PC-3 (cell line): ENCODE results near the gene IFNG. TPM values are rescaled to one million over a fixed set of nuclear protein-coding genes. Genes with fewer than 3 reads are reported as not detected.

Source experiments
- ATAC-seq: fragments of 200-7000 bp; cut with Tn5 transposase; 2 replicates; pipeline ENCODE4 v1.9.1; 2020; ENCODE audit warnings: mild to moderate bottlenecking, moderate library complexity
- BruUV-seq: library from RNA; stranded (reverse); fragments of 400-500 nt; replicated peaks from 2 replicates; lab custom pipeline; 2021; lab: Mats Ljungman, UMichigan
- CTCF ChIA-PET: fragments of 300-600 bp; sonication (Branson Sonifier 250); formaldehyde crosslinking; loops from one replicate; lab custom pipeline; 2022; ENCODE audit warnings: antibody characterized with exemption; lab: Charles Lee
- POLR2A ChIA-PET: fragments of 300-600 bp; sonication (Branson Sonifier 250); formaldehyde crosslinking; loops from one replicate; lab custom pipeline; 2022; ENCODE audit warnings: antibody characterized with exemption; ENCODE audit not compliant: unreplicated experiment; lab: Charles Lee
- DNase-seq: peaks from one replicate; pipeline ENCODE4 v3.0.0-alpha.2; 2015
- H2AFZ ChIP-seq: fragments of 300-600 bp; sonication (generic); 2 replicates; pipeline ENCODE4 v1.6.0; 2016; ENCODE audit warnings: antibody characterized with exemption, low read length
- H3F3A ChIP-seq: fragments of 300-600 bp; sonication (generic); one replicate; pipeline ENCODE4 v1.6.0; 2017; ENCODE audit warnings: antibody characterized with exemption, low read length, control low read depth, mild to moderate bottlenecking; ENCODE audit not compliant: unreplicated experiment
- H3K27ac ChIP-seq: fragments of 300-600 bp; sonication (generic); 2 replicates; pipeline ENCODE4 v1.5.1; 2016; ENCODE audit warnings: mild to moderate bottlenecking, low read length
- H3K27me3 ChIP-seq: fragments of 300-600 bp; sonication (generic); 2 replicates; pipeline ENCODE4 v1.6.1; 2016; ENCODE audit warnings: low read length, mixed read lengths
- H3K36me3 ChIP-seq: fragments of 300-600 bp; sonication (generic); 2 replicates; pipeline ENCODE4 v1.6.1; 2016; ENCODE audit warnings: low read depth, mixed run types, low read length, mixed read lengths
- H3K4me1 ChIP-seq: fragments of 300-600 bp; sonication (generic); 2 replicates; pipeline ENCODE4 v1.5.1; 2016; ENCODE audit warnings: low read length; ENCODE audit not compliant: insufficient read depth
- H3K4me2 ChIP-seq: fragments of 300-600 bp; sonication (generic); 2 replicates; pipeline ENCODE4 v1.6.0; 2016; ENCODE audit warnings: low read length
- H3K4me3 ChIP-seq: fragments of 300-600 bp; sonication (generic); 2 replicates; pipeline ENCODE4 v1.5.1; 2016; ENCODE audit warnings: mild to moderate bottlenecking, low read length, mixed read lengths
- H3K79me2 ChIP-seq: fragments of 300-600 bp; sonication (generic); 2 replicates; pipeline ENCODE4 v1.6.1; 2017; ENCODE audit warnings: low read length, mixed read lengths
- H3K9ac ChIP-seq: fragments of 300-600 bp; sonication (generic); 2 replicates; pipeline ENCODE4 v1.6.0; 2016; ENCODE audit warnings: mild to moderate bottlenecking, low read length
- H3K9me2 ChIP-seq: fragments of 300-600 bp; sonication (generic); replicated peaks from 2 replicates; pipeline ENCODE4 v1.6.1; 2016; ENCODE audit warnings: mixed run types, low read length, mixed read lengths
- H3K9me3 ChIP-seq: fragments of 300-600 bp; sonication (generic); 2 replicates; pipeline ENCODE4 v1.6.1; 2016; ENCODE audit warnings: low read length, mixed read lengths
- H4K20me1 ChIP-seq: fragments of 300-600 bp; sonication (generic); 2 replicates; pipeline ENCODE4 v1.6.1; 2016; ENCODE audit warnings: low read length, mixed read lengths
- EZH2 ChIP-seq: fragments of 300-600 bp; sonication (generic); IDR thresholded peaks from one replicate; pipeline ENCODE4 v1.6.1; 2017; ENCODE audit warnings: antibody characterized with exemption, mild to moderate bottlenecking, low read length; ENCODE audit not compliant: unreplicated experiment
- EZH2phosphoT487 ChIP-seq: fragments of 300-600 bp; sonication (generic); IDR thresholded peaks from 2 replicates; pipeline ENCODE4 v1.6.1; 2018; ENCODE audit warnings: mild to moderate bottlenecking, antibody characterized with exemption, low read length, borderline replicate concordance
- intact Hi-C: fragments of 100-400 bp; cut with micrococcal nuclease; formaldehyde crosslinking; loops from 2 replicates; pipeline ENCODE4 v1.9.0; 2023
- total RNA-seq: library from RNA; depleted of rRNA; stranded (reverse); fragments of >200 nt; gene quantifications from 2 replicates; pipeline ENCODE4 v1.2.3, GENCODE V29; 2014
- TF ChIP-seq, protein P1 (sequence below): fragments of 300-600 bp; sonication (generic); conservative IDR thresholded peaks from 2 replicates; pipeline ENCODE4 v1.5.1; 2017; ENCODE audit warnings: antibody characterized with exemption, low read depth, mild to moderate bottlenecking, low read length

The IFNG gene
- total RNA-seq, 1 experiment from 2014 or later = not detected

DNA sequence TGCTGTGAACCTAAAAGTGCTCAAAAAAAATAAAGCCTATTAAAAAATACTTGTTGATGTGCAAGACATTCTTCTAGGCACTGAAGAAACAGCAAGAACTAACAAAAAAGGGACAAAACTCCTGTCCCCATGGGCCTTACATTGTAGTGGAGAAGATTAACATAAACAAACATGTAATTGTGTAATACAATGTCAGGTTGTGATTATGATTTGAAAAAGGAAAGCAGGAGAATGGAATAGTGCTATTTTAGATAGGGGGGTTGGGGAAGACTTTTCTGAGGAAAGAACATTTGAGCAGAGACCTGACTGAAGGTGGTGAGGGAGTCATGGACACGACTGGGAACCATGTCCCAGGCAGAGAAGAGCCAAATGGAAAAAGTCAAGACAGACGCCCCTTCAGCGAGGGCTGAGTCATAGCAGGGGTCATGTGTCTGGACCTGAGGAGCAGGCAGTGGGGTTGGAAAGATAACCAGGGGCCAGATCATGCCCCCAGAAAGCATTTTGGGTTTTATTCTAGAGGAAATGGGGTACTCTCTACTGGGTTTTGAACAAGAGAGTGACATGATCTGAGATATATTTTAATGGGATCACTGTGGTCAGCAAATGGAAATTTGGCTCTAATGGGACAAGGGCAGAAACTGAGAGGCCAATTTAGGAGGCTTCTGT lies 19.4 kb upstream of the IFNG start:
- CTCF ChIA-PET = no interaction called here
- no peaks in the 10 kb centered on the region for H3K9me3 ChIP-seq
- no peaks in the 10 kb centered on the region for H3K36me3 ChIP-seq
- H3K4me3 ChIP-seq = no peak overlapping the region
- H3K27me3 ChIP-seq = peaks cover 21% of the 10 kb centered on the region
- no peaks in the 10 kb centered on the region for H3K79me2 ChIP-seq
- no peaks in the 10 kb centered on the region for H3K9me2 ChIP-seq
- no TSS peak for BruUV-seq
- no peaks in the 10 kb centered on the region for H3F3A ChIP-seq
- no peaks in the 10 kb centered on the region for H4K20me1 ChIP-seq
- DNase-seq (no peak), ATAC-seq (no peak)
- TF ChIP-seq EZH2phosphoT487 (no peak), EZH2 (no peak)
- TF ChIP-seq, protein P1, sequence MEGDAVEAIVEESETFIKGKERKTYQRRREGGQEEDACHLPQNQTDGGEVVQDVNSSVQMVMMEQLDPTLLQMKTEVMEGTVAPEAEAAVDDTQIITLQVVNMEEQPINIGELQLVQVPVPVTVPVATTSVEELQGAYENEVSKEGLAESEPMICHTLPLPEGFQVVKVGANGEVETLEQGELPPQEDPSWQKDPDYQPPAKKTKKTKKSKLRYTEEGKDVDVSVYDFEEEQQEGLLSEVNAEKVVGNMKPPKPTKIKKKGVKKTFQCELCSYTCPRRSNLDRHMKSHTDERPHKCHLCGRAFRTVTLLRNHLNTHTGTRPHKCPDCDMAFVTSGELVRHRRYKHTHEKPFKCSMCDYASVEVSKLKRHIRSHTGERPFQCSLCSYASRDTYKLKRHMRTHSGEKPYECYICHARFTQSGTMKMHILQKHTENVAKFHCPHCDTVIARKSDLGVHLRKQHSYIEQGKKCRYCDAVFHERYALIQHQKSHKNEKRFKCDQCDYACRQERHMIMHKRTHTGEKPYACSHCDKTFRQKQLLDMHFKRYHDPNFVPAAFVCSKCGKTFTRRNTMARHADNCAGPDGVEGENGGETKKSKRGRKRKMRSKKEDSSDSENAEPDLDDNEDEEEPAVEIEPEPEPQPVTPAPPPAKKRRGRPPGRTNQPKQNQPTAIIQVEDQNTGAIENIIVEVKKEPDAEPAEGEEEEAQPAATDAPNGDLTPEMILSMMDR = no peak
- H2AFZ ChIP-seq = no peak overlapping the region
- POLR2A ChIA-PET = no interaction called here
- H3K27ac ChIP-seq = no peak overlapping the region
- no peaks in the 10 kb centered on the region for H3K4me1 ChIP-seq
- H3K9ac ChIP-seq = no peak overlapping the region
- intact Hi-C loops = no loop called here
- H3K4me2 ChIP-seq = no peak overlapping the region

- ATAC-seq = no peak
- H3K27me3 ChIP-seq = peaks cover 28% of the 10 kb centered on the region
- H3K79me2 ChIP-seq = no peaks in the 10 kb centered on the region
- H3K9me3 ChIP-seq = no peaks in the 10 kb centered on the region
- no peak overlapping the region for H2AFZ ChIP-seq
- POLR2A ChIA-PET = no interaction called here
- no peaks in the 10 kb centered on the region for H3F3A ChIP-seq
- no peak overlapping the region for H3K4me2 ChIP-seq
- H3K27ac ChIP-seq = no peak overlapping the region
- H3K9me2 ChIP-seq = no peaks in the 10 kb centered on the region
- H3K9ac ChIP-seq = no peak overlapping the region
- no peak for DNase-seq
- TF ChIP-seq EZH2phosphoT487 (no peak), EZH2 (no peak)
- TF ChIP-seq, protein P1 = no peak
- CTCF ChIA-PET = no interaction called here
- no peaks in the 10 kb centered on the region for H3K4me1 ChIP-seq
- H3K36me3 ChIP-seq = no peaks in the 10 kb centered on the region
- intact Hi-C loops = no loop called here
- no peaks in the 10 kb centered on the region for H4K20me1 ChIP-seq
- no TSS peak for BruUV-seq
- H3K4me3 ChIP-seq = no peak overlapping the region
These were observed 18.6 kb upstream of the IFNG start for GRCh38 chr12:68178184-68178583.

DNA sequence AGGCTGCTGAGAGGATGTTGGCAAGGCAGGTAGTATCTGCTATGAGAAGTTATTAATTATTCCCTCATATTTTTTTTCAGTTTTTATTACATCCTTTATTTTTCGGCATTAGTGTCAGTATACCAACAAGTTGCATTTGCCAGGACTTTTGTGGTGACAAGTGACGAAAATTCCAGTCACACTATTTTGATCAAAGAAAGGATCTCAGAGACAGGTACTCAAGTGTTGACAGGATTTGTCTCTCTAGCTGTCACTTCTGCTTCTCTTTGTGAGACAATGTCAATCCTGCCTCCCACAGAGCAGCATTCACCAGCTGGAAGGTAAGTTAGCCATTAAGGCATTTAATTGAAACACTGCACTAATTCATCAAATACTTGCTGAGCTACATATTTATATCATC lies 18.0 kb upstream of the IFNG start:
- DNase-seq (no peak), ATAC-seq (no peak)
- no TSS peak for BruUV-seq
- ChIA-PET CTCF (no interaction called here), POLR2A (no interaction called here)
- no peak overlapping the region for H3K27ac ChIP-seq
- H3K9me3 ChIP-seq = no peaks in the 10 kb centered on the region
- intact Hi-C loops = no loop called here
- H3K9ac ChIP-seq = no peak overlapping the region
- no peak overlapping the region for H3K4me3 ChIP-seq
- peaks cover 28% of the 10 kb centered on the region for H3K27me3 ChIP-seq
- no peak overlapping the region for H3K4me2 ChIP-seq
- H4K20me1 ChIP-seq = no peaks in the 10 kb centered on the region
- H2AFZ ChIP-seq = no peak overlapping the region
- no peaks in the 10 kb centered on the region for H3F3A ChIP-seq
- H3K79me2 ChIP-seq = no peaks in the 10 kb centered on the region
- H3K36me3 ChIP-seq = no peaks in the 10 kb centered on the region
- H3K4me1 ChIP-seq = no peaks in the 10 kb centered on the region
- TF ChIP-seq EZH2phosphoT487 (no peak), EZH2 (no peak)
- TF ChIP-seq, protein P1 = no peak
- H3K9me2 ChIP-seq = no peaks in the 10 kb centered on the region
